Central memory CD8-positive, alpha-beta T cell (primary cell): ENCODE measurements around the gene RGS9.

Source experiments
- ATAC-seq: fragments of 150-1000 bp; cut with Tn5 transposase; replicated peaks from 2 replicates; pipeline ENCODE4 v1.10.0; 2022; ENCODE audit warnings: mild to moderate bottlenecking, moderate FRiP score, moderate number of reproducible peaks; ENCODE audit not compliant: poor library complexity, severe bottlenecking; ENCODE audit errors: extremely low read depth
- DNase-seq, 2 donors: peaks; one replicate each; pipeline ENCODE4 v3.0.0; 2021; ENCODE audit warnings: low spot score in 2 of 2
- H3K27ac Mint-ChIP-seq: one replicate; pipeline ENCODE4 v1.8.0; 2022; ENCODE audit warnings: low read depth, mild to moderate bottlenecking, moderate library complexity, mixed read lengths
- H3K27me3 Mint-ChIP-seq: one replicate; pipeline ENCODE4 v1.8.0; 2022; ENCODE audit warnings: mixed read lengths
- H3K36me3 Mint-ChIP-seq: one replicate; pipeline ENCODE4 v1.8.0; 2022; ENCODE audit warnings: mild to moderate bottlenecking, moderate library complexity, mixed read lengths; ENCODE audit not compliant: insufficient read depth
- H3K4me1 Mint-ChIP-seq: one replicate; pipeline ENCODE4 v1.8.0; 2022; ENCODE audit warnings: mixed read lengths
- H3K4me3 Mint-ChIP-seq: one replicate; pipeline ENCODE4 v1.8.0; 2022; ENCODE audit warnings: mild to moderate bottlenecking, moderate library complexity, mixed read lengths
- H3K9me3 Mint-ChIP-seq: one replicate; pipeline ENCODE4 v1.8.0; 2022; ENCODE audit warnings: mixed read lengths

The RGS9 gene

GRCh38 chr17:65182233-65182632 is 45.1 kb downstream of the RGS9 start:
- H3K9me3 Mint-ChIP-seq: peaks cover 4% of the 10 kb centered on the region

GRCh38 chr17:65183736-65184135 is 46.6 kb downstream of the RGS9 start:
- Mint-ChIP-seq H3K4me3 (no peak overlapping the region), H3K4me1 (peaks cover 60% of the 10 kb centered on the region)
- no peak for ATAC-seq

More at GRCh38 chr17:65182233-65182632, 45.1 kb downstream of the RGS9 start:
- peaks cover 70% of the 10 kb centered on the region for H3K4me1 Mint-ChIP-seq
- H3K36me3 Mint-ChIP-seq: peaks cover 9% of the 10 kb centered on the region
- H3K4me3 Mint-ChIP-seq: peak overlapping the region; percentile 64
- DNase-seq: no peak
- peak overlapping the region; percentile 88 for H3K27ac Mint-ChIP-seq
- H3K27me3 Mint-ChIP-seq: no peaks in the 10 kb centered on the region
- no peak for ATAC-seq

GRCh38 chr17:65184235-65184959 is 47.2 kb downstream of the RGS9 start:
- H3K4me1 Mint-ChIP-seq: peaks cover 54% of the 10 kb centered on the region
- ATAC-seq: no peak
- H3K27ac Mint-ChIP-seq: peak overlapping the region; percentile 89
- no peaks in the 10 kb centered on the region for H3K9me3 Mint-ChIP-seq
- H3K4me3 Mint-ChIP-seq: peak overlapping the region; percentile 2
- no peaks in the 10 kb centered on the region for H3K27me3 Mint-ChIP-seq
- no peak for DNase-seq
- peaks cover 4% of the 10 kb centered on the region for H3K36me3 Mint-ChIP-seq

More at GRCh38 chr17:65183736-65184135, 46.6 kb downstream of the RGS9 start:
- peaks cover 8% of the 10 kb centered on the region for H3K36me3 Mint-ChIP-seq
- DNase-seq: no peak
- peak overlapping the region; percentile 88 for H3K27ac Mint-ChIP-seq
- no peaks in the 10 kb centered on the region for H3K9me3 Mint-ChIP-seq
- no peaks in the 10 kb centered on the region for H3K27me3 Mint-ChIP-seq

- H3K27ac Mint-ChIP-seq: peak overlapping the region; percentile 89
- peaks cover 3% of the 10 kb centered on the region for H3K36me3 Mint-ChIP-seq
- no peaks in the 10 kb centered on the region for H3K9me3 Mint-ChIP-seq
- no peak for ATAC-seq
- H3K27me3 Mint-ChIP-seq: no peaks in the 10 kb centered on the region
- H3K4me3 Mint-ChIP-seq: no peak overlapping the region
- DNase-seq: no peak
- H3K4me1 Mint-ChIP-seq: peaks cover 47% of the 10 kb centered on the region
These were observed 47.9 kb downstream of the RGS9 start for GRCh38 chr17:65185062-65185461.

GRCh38 chr17:65185668-65186382 is 48.7 kb downstream of the RGS9 start:
- H3K36me3 Mint-ChIP-seq: peaks cover 3% of the 10 kb centered on the region
- no peaks in the 10 kb centered on the region for H3K27me3 Mint-ChIP-seq
- H3K9me3 Mint-ChIP-seq: no peaks in the 10 kb centered on the region
- DNase-seq (no peak), ATAC-seq (no peak)
- H3K4me1 Mint-ChIP-seq: peaks cover 39% of the 10 kb centered on the region
- H3K4me3 Mint-ChIP-seq: no peak overlapping the region
- no peak overlapping the region for H3K27ac Mint-ChIP-seq

- Mint-ChIP-seq H3K9me3 (no peaks in the 10 kb centered on the region), H3K36me3 (peaks cover 6% of the 10 kb centered on the region), H3K4me1 (no peaks in the 10 kb centered on the region), H3K4me3 (no peak overlapping the region), H3K27me3 (no peaks in the 10 kb centered on the region), H3K27ac (no peak overlapping the region)
- no peak for ATAC-seq
- no peak for DNase-seq
These were observed 53.4 kb downstream of the RGS9 start for GRCh38 chr17:65190467-65191097.

- Mint-ChIP-seq H3K27ac (no peak overlapping the region), H3K27me3 (no peaks in the 10 kb centered on the region), H3K4me1 (no peaks in the 10 kb centered on the region), H3K4me3 (no peak overlapping the region), H3K36me3 (peaks cover 7% of the 10 kb centered on the region), H3K9me3 (no peaks in the 10 kb centered on the region)
- DNase-seq (no peak), ATAC-seq (no peak)
These were observed 54.9 kb downstream of the RGS9 start for GRCh38 chr17:65191811-65192740.

GRCh38 chr17:65193305-65193704 is 56.1 kb downstream of the RGS9 start:
- no peak overlapping the region for H3K27ac Mint-ChIP-seq
- no peak for DNase-seq
- H3K4me1 Mint-ChIP-seq: no peaks in the 10 kb centered on the region
- no peak for ATAC-seq
- no peaks in the 10 kb centered on the region for H3K27me3 Mint-ChIP-seq
- H3K36me3 Mint-ChIP-seq: peaks cover 7% of the 10 kb centered on the region
- no peak overlapping the region for H3K4me3 Mint-ChIP-seq
- H3K9me3 Mint-ChIP-seq: no peaks in the 10 kb centered on the region

GRCh38 chr17:65193716-65194293 is 56.6 kb downstream of the RGS9 start:
- Mint-ChIP-seq H3K36me3 (peaks cover 7% of the 10 kb centered on the region), H3K27me3 (no peaks in the 10 kb centered on the region), H3K4me3 (no peak overlapping the region), H3K27ac (no peak overlapping the region), H3K4me1 (peaks cover 4% of the 10 kb centered on the region), H3K9me3 (no peaks in the 10 kb centered on the region)
- DNase-seq (no peak), ATAC-seq (no peak)

- Mint-ChIP-seq H3K4me1 (peaks cover 5% of the 10 kb centered on the region), H3K36me3 (peaks cover 6% of the 10 kb centered on the region), H3K4me3 (no peak overlapping the region), H3K27ac (no peak overlapping the region), H3K27me3 (no peaks in the 10 kb centered on the region), H3K9me3 (no peaks in the 10 kb centered on the region)
- ATAC-seq (no peak), DNase-seq (no peak)
These were observed 57.6 kb downstream of the RGS9 start for GRCh38 chr17:65194670-65195334.

GRCh38 chr17:65195716-65196115 is 58.5 kb downstream of the RGS9 start:
- Mint-ChIP-seq H3K9me3 (no peaks in the 10 kb centered on the region), H3K4me3 (no peak overlapping the region), H3K27me3 (no peaks in the 10 kb centered on the region), H3K4me1 (peaks cover 5% of the 10 kb centered on the region), H3K27ac (no peak overlapping the region), H3K36me3 (peaks cover 5% of the 10 kb centered on the region)
- ATAC-seq (no peak), DNase-seq (no peak)
